ENCODE measurements around the gene ARMH4.

The ARMH4 gene

DNA sequence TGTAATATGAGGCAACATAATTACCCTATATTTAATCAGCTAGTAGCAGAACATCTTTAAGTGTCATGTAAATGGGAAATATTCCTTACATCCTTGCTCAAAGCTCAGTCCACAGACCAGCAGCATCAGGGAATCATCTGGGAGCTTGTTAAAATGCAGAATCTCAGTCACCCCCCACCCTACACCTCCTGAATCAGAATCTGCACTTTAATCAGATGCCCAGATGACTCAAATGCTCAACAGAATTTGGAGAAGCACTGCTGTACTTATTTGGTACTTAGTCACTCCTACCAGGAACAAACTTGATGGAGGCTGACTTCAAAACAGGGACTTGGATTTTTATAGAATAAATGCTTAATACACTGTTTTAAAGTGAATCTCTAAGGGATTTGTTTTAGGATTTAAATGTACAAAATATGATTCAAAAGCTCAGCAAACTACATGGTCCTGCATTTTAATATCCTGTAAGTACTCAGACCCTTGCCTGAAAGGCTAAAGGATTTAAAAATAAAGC lies 96.5 kb downstream of the ARMH4 start:
- DNase-seq: peak in 1 of 51 donors; percentile 5

DNA sequence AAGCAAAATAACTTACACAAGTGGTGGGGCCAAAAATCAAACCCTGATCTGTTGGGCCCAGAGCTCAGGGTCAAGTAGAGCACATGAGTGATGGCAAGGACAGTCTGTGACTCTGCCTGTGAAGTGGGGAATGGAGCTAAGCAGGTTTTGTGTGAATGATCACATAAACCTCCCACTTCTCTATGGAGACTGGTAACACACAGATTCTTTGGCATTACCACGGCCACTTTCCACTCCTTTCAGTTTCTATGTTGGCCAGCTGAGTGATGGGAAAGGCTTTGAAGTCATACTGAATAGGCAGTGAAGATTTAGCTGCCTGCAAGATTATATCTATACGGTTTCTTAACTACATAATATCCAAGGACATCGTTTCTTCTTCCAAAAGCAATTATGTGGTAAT lies 97.9 kb downstream of the ARMH4 start:
- no peak for DNase-seq

DNA sequence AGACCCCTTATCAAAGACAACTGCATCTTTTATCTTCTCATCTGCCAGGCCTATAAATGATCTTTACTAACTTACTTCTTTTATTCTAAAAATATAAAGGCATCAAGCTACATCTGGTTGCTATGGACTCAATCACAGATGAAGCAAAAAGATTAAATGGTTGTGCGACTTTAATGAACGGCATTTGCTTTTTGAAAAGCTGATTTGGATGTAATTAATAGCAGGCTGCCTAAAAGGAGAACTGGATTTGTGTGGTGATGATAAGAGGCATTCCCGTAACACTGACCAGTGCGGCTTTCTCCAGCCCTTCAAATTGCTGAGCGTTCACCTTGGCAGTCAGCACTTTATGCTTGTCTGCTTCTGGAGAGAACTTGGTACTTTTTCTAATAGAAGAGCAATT lies 103.8 kb downstream of the ARMH4 start:
- DNase-seq: no peak

DNA sequence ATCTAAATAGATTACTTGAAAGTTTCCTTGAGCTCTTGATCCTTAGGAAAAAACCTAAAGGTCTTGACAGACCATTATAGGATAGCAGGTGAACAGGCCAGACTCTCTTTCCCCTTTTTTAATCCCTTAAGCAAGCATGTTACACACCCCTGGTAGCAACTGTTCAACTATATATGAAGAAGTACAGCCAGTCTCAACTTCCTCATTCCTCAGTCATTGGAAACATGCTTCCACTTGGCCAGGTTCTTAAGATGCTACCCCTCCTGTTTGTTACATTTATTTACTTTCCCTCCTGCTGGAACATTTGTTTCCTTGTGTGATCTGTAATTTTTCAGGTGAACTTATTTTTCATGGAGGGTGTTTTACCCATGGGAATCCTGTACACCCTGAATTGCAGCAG lies 124.1 kb downstream of the ARMH4 start:
- no peak for DNase-seq

DNA sequence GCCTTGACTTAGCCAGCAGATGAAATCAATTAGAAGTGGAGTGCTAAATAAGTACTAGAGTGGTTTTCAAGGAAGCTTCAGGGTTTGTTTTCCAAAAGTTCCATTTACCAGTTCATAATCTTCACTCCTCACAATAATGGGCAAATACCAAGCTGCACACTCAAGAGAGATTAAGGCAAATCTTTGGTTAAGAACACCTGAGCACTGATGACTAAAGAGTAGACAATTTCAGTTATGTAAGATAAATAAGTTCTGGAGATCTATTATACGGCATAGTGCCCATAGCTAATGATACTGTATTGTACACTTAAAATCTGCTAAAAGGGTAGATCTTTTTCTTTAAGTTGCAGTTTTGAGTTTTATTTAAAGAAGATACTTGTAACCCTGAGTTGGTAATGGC lies 125.0 kb downstream of the ARMH4 start:
- no peak for DNase-seq

DNA sequence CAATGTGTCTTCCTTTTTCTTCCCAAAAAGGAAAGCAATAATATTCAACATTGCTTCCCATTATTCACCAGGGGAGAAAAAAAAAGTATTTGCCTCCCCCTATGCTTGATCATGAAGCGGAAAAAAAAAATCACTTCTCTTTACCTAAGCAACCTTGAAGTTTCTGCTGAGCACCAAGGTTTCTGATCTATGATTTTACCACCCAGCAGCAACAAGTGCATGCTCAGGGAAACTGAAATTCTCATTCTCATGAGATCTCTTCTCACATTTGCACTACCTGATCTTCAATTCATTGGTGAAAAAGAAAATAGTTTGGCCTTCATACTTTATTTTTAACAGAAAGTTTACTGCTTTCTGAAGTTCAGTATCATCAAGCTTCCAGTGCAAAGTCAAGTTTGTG lies 125.8 kb downstream of the ARMH4 start:
- DNase-seq: no peak

DNA sequence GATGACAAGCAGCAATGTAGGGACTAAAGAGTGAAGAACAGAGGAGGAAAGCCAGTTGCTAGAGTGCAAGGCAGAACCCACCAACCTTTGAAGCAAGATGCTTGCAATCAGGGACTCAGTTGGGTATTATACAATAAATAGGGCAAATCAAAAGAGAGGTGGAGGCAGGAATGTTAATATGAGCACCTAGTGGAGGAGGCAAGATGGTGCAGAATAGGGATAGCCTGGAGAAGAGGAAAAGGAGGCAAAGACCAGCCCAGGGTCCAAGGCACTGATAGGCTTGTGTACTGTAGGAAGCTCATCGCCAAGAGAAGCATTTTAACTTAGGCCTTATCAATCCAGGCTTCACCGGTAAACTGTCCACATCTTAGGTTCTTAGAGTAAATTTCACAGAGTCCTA lies 137.2 kb downstream of the ARMH4 start:
- DNase-seq: no peak

DNA sequence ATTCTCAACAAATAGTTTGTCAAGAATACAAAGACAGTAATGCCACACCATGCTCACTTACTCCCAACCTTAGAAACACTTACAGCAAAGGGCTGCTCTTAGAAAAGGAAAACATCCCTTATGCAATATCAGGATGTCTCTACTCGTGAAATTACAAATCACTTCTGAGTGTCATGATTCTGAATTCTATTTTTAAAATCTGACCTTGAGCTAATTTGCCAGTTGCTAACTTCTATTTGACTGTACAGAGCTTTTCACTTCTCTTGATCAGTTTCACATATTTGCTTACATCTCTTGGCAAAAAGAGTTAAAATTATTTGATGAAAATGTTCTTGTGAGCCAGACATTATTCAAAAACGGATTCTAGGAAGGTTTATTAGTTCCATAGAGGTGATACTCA lies 149.4 kb downstream of the ARMH4 start:
- DNase-seq: no peak

DNA sequence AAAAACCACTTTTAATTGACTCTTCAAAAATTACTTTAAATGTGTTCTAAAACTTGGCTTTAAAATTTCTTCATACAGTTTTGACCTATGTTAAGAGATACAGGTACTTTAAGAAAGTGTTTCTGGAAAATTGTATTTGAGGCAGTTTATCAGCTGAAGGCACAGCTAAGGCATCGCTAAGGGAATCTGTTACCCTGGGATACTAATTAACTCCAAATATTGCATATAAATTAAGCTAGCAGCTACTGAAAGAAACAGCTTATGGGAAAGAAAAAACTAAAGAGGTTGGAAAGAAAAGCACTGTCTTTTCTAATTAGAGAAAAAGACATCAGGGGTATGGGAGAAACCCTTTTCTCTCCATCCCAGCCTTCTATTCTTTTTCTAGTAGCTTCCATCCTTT lies 152.0 kb downstream of the ARMH4 start:
- DNase-seq: no peak

DNA sequence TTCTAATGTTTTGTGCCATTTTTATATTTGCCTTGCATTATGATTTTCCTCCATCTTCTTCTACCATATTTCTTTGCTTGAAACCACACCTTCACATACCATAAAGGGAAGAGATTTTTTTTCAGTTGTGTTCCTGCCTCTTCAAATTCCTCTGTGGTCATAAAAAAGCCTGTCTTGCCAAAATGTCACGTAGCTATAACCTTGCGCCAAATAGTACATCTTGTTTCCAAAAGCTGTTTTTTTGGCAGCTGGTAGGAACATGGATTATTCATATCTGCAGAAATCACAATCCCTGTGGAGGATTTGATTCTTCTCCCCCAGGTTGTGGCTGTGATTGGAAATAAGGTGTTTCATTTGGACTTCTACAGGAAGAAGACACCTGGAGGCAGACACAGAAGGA lies 152.5 kb downstream of the ARMH4 start:
- DNase-seq: no peak

DNA sequence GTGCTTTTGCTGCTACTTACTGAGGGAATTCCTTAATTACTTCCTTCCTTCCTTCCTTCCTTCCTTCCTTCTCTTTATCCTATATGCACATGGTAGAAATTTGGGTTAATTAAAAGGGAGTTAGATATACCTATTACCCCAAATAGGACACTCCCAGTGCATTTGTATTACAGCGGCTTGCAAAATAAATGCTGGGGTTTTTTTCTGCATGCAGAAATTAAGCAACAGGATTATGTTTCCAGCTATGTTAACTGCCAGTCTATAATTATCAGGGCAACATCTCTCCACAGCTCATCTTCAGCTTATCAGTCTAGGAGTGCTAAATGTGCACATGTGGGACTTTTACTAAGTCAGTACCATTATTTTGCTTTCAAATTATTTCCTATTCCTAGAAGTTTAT lies 153.2 kb downstream of the ARMH4 start:
- no peak for DNase-seq

DNA sequence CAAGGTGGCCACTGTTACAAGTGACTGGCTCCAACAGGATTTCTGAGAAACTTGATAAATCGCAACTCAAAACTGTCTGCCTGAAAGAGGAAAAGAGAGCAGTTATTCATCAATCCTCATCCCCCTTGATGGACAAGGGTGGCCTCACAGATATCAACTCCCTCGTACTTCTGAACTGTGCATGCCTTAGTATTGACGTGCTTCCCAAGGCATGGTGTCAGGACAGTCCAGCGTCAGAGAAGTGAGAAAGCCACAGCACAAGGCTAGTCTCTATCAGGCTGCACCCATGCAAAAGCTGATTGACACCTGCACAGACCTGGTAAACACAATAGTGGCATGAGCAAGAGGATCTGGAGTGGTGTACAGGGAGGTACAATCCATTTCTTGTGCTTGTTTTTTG lies 160.7 kb downstream of the ARMH4 start:
- DNase-seq: no peak

DNA sequence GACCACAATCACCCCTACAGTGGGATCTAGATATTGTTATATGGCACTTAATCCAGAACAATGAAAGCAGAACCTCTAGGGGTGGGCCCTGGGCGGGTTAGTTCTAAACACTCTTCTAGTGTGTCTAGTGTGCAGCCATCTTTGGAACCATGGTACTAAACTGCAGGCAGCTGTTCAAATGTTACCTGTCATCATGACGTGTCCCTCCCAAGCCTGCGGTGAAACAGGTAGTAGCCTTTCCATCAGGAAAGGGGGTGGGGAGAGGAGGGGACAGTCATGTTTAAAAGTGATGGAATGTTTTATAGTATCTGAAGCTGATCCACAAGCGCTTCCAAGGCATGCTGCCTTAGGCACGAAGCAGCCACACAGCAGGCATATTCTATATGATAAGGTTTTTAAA lies 163.6 kb downstream of the ARMH4 start:
- no peak for DNase-seq

DNA sequence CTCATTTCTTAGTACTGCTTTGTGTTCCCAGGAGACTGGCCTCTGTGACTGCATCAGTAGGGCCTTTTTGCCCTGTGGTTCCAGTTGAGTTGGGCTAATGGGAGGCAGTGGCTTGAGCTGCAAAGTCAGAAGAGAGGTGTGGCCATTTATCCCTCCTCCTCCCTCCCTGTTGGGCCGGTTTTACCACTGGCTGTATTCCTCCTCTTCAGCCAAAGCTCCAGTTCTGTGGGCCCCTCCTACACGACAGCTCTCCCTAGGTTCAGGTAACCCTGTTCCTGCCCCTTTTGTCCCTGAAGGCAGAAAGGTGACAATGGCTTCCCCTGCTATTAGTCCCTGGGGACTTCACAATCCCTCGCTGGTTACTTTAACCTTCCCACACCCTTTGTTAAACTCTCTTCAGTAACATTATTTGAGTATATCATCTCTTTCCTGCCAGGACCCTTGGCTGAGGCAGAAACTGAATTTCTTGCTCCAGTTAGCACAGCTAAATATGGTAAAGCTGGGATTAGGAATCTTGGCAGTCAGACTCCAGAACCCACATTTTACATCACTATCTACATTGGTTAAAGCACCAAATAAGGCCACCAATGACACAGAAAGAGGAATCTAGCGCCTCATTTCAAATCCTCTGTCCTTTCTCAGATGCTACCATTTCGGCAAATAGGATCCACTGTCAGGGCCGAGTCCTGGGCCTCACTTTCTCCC lies 164.3 kb downstream of the ARMH4 start:
- DNase-seq: no peak

DNA sequence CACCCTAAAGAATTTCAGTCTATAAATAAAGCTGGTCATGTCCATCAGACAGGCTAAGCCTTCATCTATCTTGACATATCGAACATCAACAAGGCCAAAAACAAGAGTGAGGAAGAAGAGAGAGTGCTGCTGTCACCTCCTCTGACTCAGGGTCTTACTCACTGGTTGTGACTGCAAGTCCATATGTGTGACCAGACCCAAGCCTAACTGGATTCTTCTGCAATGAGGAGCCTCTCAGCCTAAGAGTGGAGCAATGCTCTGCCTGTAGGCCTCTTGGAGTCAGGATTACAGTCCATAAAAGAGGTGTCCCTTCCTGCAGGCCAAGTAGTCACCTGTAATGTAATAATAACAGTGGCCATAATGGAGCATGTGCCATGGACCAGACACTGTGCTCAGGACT lies 165.0 kb downstream of the ARMH4 start:
- no peak for DNase-seq

DNA sequence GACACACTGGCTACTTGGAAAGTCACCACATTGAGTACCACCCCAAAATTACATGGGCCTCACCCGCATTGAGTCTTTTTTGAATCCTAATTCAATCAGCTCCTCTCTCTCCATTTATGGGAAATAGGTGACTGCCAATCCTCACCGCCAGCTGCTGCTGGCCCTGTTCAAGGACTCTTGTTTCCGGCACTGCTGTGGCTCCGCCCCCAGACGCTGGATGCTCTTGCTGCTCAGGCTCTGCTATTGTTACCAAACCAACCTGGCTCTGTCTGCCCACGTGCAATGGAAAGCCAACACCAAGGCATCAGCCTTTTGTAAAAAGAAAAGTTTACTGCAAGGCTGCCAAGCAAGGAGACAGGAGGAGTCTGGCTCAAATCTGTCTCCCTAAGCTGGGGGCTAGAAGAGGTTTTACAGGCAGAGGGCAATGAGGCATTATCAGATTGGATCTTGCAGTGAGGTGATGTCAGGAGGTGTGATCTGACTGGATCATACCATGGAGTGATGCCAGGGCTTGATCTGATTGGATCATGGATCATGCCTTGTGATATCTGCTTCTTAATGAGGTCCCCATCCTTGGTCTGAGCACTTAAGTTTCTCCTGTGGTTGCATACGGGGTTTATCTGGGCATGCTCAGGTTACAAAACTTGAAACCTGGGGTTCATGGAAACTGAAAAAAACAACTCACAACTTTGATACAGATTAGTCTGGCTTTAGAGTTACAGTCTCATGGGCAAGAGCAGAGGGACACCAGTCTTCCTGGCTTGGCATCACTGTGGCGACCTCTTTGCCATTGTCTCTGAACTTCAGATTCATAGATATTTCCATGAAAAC lies 169.0 kb downstream of the ARMH4 start:
- no peak for DNase-seq

DNA sequence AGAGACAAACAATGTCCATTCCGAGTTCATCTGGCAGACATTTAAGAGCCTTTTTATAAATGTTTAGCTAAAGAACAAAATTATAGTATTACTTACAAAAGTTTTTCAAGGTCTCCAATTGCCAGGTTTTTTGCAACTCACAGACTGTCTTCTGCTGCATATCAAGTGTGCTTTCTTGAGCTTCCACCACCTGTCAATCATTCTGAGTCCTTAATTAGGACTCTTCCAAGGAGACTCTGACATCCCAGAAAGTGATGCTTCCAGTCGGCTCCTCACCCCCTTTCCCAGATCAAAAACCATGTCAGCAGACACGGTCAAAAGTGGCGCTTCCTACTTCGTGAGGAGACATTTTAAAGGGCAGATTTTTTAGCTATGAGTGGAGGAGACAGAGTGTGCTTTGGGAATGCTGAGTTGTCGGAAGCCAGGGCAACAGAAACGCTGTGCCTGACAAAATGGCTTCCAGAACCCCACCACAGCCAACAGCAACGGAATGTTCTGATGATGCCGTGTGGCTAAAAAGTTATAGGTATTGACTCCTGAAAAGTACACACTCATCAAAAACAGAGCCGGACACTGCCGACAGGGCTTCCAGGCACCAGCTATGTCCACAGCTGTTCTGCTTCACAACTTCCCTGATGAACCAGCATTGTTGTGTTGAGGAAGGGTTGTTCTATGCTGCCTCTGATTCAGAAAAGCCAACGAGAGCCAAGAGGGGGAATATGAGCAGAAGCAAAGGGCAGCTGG lies 170.0 kb downstream of the ARMH4 start:
- no peak for DNase-seq

DNA sequence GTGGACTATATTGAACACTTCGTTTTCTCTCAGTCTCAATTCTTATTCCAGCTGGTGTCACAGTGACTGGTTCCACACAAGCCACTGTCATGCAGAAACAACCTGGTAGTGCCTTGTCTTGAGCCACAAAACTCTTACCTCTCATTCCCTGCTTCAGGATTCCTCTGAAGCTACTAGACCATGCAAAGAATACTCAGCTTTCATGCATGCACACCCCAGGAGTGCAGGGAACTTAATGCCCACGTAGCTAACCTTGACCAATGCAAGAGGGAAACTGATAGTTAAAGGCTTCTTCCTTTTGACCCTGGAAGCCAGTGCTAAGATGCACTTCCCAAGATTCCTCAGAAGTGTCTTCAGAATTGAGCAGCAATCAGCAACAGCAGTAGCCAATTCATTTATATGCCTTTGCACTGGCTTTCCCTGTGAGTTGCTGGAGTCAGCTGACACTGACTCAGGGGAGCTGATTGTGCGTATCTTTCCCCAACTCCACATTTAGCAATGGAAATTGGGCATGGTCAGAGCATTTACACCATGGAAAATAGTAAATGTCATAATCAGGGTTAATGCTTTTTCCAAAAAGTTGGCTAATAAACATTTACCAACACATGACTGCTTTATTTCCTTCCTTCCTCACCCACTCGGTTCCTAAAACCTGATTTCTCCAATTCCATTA lies 172.5 kb downstream of the ARMH4 start:
- DNase-seq: no peak

DNA sequence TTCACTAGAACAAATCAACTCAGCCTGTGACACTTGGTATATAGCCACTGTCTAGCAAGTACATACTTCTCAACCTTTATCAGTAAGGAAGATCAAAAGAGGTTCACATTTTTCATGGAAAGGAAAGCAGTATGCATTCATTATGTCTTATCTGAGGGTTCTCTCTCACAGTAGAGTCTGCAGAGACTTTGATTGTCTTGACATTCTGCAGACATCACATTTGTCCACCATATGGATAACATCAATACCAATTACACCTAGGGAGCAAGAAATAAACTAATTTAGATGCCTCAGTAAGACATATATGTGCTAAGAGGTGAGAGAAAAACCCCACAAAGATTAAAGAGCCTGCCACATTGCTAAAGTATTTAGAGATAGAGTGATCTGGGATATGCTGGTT lies 175.3 kb downstream of the ARMH4 start:
- no peak for DNase-seq

DNA sequence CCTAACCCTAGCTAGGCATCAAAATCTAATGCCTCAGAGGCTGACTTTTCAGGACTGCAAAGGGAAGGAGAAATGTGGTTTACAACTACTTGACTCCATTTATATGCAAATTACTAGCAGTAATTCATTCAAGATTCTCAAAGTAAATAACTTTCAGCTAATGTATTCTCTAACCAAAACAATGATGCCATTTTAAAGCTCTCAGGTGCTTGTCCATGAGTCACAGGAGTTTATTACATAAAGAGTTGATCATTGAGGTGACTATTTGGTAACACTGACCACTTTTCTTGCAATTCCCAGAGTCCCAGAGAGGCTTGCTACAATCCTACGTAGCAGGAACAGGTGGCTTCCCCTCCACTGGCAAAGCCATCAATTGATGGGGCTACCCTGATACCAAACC lies 177.1 kb downstream of the ARMH4 start:
- no peak for DNase-seq

DNA sequence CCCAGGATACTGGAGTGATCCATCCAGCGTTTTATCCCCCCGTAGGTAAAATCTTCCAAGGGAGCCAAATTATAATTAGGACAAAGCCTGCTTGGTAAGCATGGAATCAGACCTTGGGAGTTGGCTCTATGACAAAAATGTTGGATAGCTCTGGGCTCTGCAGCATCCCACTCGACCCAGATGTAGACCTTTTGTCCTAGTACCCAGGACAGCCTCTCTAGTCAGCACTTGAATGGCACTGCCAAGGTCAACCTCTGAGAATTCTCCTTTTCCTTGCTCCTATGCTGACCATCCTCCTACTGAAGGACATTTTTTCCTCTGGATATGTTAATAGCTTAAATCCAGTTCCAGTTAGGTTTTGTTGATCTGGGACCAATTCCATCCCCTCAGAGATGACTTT lies 181.4 kb downstream of the ARMH4 start:
- no peak for DNase-seq

DNA sequence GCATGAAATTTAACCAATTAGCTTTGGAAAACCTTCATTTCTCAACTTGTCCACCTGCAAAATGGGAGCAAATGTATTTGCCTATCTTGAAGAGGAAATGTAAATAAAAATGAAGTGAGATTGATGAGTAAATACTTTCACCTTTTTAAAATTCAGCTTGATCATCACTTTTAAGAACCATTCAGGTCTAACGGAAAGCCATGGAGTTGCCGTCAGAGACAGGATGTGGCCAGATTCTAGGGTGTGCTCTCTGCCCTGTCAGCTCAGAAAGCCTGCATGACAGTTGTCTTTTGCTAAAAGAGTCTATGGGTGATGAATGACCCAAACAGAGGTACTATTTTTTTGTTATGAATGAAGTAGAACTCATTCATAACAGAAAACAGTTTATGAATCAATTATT lies 181.8 kb downstream of the ARMH4 start:
- no peak for DNase-seq

Data from hypothalamus (tissue), 51 donors.